Left hindlimb (tissue), 1 donor: Measurements from ENCODE around the gene EIF3F.

Source experiments
- DNase-seq: peaks from one replicate; pipeline ENCODE4 v3.0.0-alpha.2; 2018

The EIF3F gene

GRCh38 chr11:7994581-7995278 is 7.6 kb downstream of the EIF3F start:
- no peak for DNase-seq

GRCh38 chr11:7999795-8000194 is 12.7 kb downstream of the EIF3F start:
- DNase-seq, result no peak

GRCh38 chr11:8000390-8000789 is 13.3 kb downstream of the EIF3F start:
- no peak for DNase-seq

- no peak for DNase-seq
Measured at GRCh38 chr11:8002676-8003075, 15.5 kb downstream of the EIF3F start.

DNA sequence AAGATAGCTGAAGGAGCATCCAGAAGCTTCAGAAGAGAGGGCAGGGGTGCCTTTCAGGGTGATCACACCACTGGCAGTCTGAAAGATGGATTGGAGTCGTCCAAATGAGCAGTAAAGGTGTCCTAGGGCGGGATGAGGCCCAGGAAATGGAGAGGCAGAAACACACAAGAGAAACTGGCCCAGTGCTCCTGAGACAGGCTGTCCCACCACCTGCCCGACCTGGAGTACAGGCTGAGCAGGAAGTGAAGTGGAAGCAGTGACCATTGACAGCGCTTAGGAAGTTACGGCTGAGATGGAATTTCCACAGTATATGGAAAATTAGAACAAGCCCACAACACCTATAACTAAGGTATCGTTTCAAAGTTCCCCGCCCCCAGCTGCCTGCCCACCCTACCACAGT is 16.1 kb downstream of the EIF3F start:
- no peak for DNase-seq

GRCh38 chr11:8004008-8004407 is 16.9 kb downstream of the EIF3F start:
- no peak for DNase-seq

GRCh38 chr11:8005556-8005955 is 18.4 kb downstream of the EIF3F start:
- no peak for DNase-seq

DNA sequence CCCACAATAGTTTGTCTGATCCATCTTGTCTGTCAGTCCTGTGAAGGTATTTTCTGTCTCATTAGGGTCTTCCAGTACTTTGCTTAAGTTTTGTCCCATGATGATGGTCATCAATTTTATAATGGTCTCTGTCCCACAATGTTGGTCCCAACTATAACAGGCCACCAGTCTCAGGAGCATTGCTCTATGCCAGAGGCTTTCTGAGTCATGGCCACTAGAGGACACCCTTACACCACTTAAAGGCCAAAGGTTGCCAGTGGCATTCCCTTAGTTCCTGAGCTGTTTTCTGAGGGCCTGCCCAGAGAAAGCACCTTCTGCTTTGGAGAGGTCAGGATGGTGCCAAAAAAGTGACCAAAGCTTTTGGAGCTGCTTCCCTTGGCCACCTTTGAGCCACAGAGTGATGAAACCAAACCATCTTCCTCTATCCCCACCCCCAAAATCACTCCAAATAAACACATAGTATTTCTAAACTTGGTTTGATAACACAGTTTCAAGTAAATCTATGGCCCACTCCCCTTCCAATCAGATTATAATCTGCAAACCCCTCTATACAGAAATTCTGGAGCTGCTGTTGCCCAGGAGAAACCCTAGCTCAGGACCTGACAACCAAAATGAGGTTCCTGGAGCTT is 19.3 kb downstream of the EIF3F start:
- DNase-seq, result peak; percentile 59

- no peak for DNase-seq
Measured at GRCh38 chr11:8008212-8008611, 21.1 kb downstream of the EIF3F start.

- no peak for DNase-seq
Measured at GRCh38 chr11:8009856-8010255, 22.7 kb downstream of the EIF3F start.

- DNase-seq, result no peak
Measured at GRCh38 chr11:8011371-8011770, 24.2 kb downstream of the EIF3F start.

- no peak for DNase-seq
Measured at GRCh38 chr11:8011981-8012444, 24.9 kb downstream of the EIF3F start.

DNA sequence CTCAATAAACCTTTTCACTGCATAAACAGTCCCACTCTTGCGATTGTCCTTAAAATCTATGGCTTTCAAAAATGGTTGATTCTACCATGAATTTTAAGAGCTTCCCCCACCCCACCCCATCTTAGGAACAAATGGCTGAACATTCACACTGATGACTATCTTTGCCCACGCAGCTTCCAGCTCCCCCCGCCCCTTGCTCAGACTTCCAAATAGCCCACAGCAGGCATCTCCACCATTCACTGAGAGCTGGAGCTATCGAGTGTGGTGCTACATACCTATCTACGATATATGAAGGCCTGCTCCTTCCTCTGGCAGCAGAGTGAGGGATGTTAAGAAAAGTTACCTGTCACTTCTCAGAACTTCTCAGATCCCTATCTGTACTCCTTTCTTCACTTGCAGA is 26.7 kb downstream of the EIF3F start:
- no peak for DNase-seq

GRCh38 chr11:8015753-8016239 is 28.7 kb downstream of the EIF3F start:
- DNase-seq, result no peak

GRCh38 chr11:8016440-8016839 is 29.3 kb downstream of the EIF3F start:
- no peak for DNase-seq

- peak; percentile 12 for DNase-seq
Measured at GRCh38 chr11:8017071-8017470, 29.9 kb downstream of the EIF3F start.

DNA sequence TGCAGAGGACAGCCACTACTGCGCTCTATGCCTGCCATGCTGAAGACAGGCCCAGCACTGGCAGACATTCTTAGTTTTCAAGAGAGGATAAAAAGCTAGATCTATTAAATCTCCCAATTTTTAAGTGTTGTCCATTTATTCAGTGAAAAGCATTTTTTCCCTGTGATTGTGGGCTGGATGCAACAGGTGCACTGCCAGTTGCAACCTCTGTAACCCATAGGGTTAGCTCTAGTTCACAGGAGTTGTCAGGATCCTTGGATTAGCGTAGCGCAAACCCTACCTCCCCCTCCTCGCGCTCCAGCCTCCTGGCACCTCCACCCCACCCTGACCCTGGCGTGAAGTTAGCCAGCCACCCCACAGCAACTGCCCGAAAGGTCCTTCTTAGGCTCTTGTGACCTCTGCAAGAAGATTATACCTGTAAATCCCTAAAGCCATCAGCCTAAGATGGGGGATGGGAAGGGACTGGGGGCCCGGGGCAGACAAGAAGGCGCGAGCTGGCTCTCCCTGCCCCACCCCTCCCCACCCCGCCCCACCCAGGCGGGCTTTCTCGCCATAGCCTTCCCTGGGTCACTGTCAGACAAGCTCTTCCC is 30.9 kb downstream of the EIF3F start:
- DNase-seq, result no peak

- peak; percentile 77 for DNase-seq
Measured at GRCh38 chr11:8018484-8019313, 31.6 kb downstream of the EIF3F start.

- no peak for DNase-seq
Measured at GRCh38 chr11:8019314-8020243, 32.4 kb downstream of the EIF3F start.

GRCh38 chr11:8020244-8020597 is 33.1 kb downstream of the EIF3F start:
- no peak for DNase-seq

DNA sequence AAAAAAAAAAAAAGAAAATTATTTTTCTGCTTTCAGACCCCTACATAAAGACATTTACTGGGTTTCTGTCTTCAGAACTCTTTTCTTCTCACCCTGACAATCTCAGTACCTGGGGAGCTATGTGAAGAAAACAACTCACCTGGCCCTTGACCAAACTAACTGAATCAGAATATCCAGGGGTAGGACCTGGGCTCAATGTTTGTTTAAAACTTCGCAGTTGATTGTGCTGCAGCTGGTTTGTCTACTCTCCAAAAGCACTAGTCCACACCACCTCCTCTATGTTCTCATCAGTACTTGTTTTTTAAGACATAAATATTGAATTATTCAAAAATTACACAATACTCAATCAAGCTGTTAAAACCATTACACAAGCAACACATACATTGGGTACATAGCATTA is 34.8 kb downstream of the EIF3F start:
- no peak for DNase-seq

DNA sequence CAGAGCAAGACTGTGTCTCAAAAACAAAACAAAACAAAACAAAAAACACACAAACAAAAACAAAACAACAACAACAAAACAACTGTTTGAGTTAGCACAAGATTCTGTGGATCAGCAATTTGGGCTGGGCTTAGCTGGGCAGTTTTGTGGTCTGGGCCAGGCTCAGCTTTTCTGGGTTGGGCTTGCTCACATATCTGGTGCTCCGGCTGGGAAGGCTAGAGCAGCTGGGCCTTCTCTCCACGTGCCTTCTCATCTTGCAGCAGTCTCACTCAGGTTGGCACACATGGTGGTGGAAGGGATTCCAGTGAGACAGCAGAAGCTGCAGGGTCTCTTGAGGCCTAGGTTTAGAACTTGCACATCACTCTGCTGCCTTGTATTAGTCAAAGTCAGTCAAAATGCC is 35.7 kb downstream of the EIF3F start:
- DNase-seq, result no peak
